Kidney capillary endothelial cell (primary cell): ENCODE measurements around the gene BAHD1.

Experiments used
- DNase-seq: peaks from one replicate; pipeline ENCODE4 v3.0.0-alpha.2; 2018; ENCODE audit warnings: low spot score

BAHD1 gene

GRCh38 chr15:40498891-40499290 is 58.1 kb downstream of the BAHD1 start:
- no peak for DNase-seq

DNA sequence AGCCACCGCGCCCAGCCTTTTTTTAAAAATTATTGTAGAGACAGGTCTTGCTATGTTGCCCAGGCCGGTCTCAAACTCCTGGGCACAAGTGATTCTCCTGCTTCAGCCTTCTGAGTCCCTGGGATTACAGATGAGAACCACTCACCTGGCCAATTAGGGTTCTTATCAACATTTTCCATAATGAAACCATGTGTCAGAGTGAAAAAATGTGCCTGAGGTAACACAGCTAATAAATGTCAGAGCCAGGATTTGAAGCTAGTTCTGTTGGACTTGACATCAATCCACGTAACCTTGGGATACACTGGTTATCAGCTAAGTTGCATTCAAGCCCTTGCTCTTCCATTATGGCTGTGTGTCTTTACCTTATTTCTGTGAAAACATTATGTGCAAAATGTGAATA is 59.2 kb downstream of the BAHD1 start:
- no peak for DNase-seq

DNA sequence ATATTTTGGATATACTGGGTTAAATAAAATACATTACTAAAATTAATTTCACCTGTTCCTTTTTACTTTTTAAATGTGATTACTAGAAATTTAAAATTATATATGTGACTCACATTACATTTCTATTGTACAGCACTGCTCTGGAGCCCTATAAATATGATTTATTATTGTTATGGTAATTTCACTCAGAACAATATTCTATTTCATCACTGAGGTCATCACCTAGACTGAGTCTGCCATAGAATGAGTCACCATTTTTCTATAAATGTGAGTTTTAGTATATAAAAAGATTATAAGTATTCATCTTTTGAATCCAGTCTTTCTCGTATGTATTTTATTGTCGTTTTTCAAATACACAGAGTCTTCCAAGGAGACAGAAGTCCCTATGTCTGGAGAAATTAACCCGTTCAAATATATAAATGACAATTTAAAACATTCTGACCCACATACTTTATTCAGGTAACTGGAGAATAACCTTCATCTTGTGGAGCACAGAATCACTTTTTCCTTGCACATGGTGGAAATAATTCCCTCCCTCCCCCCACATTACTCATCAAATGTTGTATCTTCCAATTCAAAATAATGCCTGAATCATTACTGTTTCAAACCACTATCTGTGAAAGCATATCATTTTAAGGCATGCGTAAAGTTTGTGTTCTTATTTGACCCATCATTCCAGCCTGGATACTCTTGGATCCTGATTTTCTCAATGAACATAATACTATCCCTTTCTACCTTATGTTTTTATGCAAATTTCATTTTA is 60.0 kb downstream of the BAHD1 start:
- DNase-seq = no peak

DNA sequence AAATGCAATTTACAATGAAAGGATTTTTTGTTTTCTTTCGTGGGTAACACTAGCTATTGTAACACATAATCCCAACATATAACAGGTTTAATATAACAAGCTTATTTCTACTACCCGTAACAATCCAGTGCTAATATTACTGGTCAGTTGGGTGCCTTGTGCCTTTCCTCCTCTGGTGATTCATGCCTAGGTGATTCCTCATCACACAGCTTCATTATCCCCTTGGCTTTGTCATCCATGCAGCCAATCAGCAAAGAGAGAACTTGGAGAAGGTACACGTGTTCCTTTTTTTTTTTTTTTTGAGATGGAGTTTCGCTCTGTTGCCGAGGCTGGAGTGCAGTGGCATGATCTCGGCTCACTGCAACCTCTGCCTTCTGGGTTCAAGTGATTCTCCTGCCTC is 60.7 kb downstream of the BAHD1 start:
- no peak for DNase-seq

- peak; percentile 49 for DNase-seq
Measured at GRCh38 chr15:40506964-40507571, 66.3 kb downstream of the BAHD1 start.

GRCh38 chr15:40508216-40508615 is 67.5 kb downstream of the BAHD1 start:
- no peak for DNase-seq

DNA sequence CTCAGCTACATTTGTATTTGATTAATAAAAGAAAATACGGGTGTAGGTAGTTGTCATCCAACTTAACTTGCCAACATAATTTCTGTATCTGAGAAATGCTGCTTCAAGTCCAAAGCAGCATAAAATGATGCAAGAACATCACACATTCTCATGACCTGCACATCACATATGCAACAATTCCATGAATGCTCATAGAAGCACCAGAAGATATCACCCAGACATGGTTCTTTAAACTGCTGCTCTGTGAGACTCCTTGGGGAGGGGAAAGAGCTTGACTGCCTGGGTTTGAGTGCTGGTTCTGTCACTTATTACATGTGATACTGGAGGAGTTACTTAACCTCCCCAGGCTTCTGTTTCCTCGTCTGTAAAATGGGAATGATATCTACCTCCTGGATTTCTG is 69.4 kb downstream of the BAHD1 start:
- no peak for DNase-seq

- no peak for DNase-seq
Measured at GRCh38 chr15:40511093-40511471, 70.3 kb downstream of the BAHD1 start.

DNA sequence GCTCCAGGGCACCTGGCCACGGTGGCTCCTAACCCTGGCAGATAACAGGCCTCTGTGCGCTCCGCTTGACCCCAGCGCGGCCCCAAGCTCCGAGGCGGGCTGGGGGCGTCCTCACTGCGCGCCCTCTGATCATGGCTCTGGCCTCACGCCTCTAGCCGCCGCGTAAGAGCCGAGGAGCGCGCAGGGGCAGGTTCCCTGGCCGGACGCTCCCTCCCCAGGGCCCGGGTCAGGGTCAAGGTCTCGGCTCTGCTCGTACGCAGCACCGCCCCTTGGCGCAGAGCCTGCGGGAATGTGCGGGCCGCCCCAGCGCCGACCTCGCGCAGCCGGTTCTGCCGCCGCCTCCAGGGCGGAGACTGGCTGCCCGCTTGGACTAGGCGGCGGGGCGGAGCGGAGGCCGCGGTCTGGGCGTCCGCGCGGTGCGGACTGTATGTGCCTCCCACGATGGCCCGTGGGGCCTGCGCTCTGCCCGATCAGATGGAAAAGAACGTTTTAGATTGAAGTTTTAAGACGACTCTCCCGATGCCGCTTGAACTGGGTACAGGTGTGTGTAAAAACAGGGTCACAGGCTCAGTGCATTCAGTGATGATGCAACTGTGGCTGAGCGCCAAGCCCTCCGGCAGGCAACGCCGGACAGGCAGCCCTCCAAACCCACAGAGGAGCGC is 70.8 kb downstream of the BAHD1 start:
- no peak for DNase-seq

- no peak for DNase-seq
Measured at GRCh38 chr15:40512440-40512839, 71.7 kb downstream of the BAHD1 start.

GRCh38 chr15:40513609-40514008 is 72.9 kb downstream of the BAHD1 start:
- no peak for DNase-seq

GRCh38 chr15:40516322-40516721 is 75.6 kb downstream of the BAHD1 start:
- DNase-seq = no peak
